NAMALWA (cell line): ENCODE measurements around the gene ZNF20.
A peak's percentile ranks its signal among the peaks of the same experiment; 100 is the strongest.
"Not testable (repeated sequence)": the region's sequence is repeated elsewhere in the genome, so short reads cannot be mapped to it uniquely, and the experiment has no call there.

ENCODE experiments used
- DNase-seq: peaks from one replicate; pipeline ENCODE4 v3.0.0-alpha.2; 2015; ENCODE audit warnings: low spot score

The ZNF20 gene

GRCh38 chr19:12112701-12113100, 27.4 kb downstream of the ZNF20 start:
- no peak for DNase-seq

GRCh38 chr19:12111943-12112637, 28.1 kb downstream of the ZNF20 start:
- DNase-seq = no peak

GRCh38 chr19:12111176-12111575, 29.0 kb downstream of the ZNF20 start:
- no peak for DNase-seq

DNA sequence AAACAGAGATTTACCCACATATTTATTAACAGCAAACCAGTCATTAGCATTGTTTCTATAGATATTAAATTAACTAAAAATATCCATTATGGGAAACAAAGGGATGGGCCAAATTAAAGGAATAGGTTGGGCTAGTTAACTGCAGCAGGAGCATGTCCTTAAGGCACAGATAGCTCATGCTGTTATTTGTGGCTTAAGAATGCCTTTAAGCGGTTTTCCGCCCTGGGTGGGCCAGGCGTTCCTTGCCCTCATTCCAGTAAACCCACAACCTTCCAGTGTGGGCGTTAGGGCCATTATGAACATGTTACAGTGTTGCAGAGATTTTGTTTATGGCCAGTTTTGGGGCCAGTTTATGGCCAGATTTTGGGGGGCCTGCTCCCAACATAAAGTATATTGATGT, 36.2 kb downstream of the ZNF20 start:
- DNase-seq = not testable (repeated sequence)

- DNase-seq = no peak
Measured at GRCh38 chr19:12098040-12098439, 42.1 kb downstream of the ZNF20 start.

DNA sequence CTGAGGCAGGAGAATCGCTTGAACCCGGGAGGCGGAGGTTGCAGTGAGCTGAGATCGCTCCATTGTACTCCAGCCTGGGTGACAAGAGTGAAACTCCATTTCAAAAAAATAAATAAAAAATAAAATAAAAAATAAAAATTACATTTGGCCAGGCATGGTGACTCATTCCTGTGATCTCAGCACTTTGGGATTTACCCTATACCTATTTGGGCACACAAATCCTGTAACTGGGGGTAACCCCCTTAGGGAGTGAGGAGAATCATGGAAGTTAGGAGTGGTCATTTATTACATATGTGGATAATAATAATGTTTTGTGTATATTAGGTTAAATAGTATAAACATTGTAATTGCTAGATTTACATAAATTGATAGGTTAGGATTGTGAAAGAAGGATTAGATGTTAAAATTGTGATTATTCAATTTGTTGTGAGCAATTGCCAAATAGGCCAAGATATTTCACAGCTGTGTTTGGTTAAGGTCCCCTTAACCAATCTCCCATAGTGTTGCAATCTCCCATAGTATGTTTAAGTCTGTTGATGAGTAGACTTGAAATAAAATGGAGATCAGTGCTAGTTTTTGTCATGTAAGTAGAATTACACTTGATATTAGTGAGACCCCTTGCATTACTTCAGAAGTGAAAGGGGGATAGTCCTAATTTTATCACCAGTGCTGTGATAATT, 44.9 kb downstream of the ZNF20 start:
- no peak for DNase-seq

GRCh38 chr19:12093777-12094176, 46.4 kb downstream of the ZNF20 start:
- DNase-seq = no peak

GRCh38 chr19:12092956-12093355, 47.2 kb downstream of the ZNF20 start:
- DNase-seq = no peak

- peak; percentile 65 for DNase-seq
Measured at GRCh38 chr19:12092065-12092867, 47.9 kb downstream of the ZNF20 start.

- peak; percentile 60 for DNase-seq
Measured at GRCh38 chr19:12090807-12091206, 49.3 kb downstream of the ZNF20 start.

DNA sequence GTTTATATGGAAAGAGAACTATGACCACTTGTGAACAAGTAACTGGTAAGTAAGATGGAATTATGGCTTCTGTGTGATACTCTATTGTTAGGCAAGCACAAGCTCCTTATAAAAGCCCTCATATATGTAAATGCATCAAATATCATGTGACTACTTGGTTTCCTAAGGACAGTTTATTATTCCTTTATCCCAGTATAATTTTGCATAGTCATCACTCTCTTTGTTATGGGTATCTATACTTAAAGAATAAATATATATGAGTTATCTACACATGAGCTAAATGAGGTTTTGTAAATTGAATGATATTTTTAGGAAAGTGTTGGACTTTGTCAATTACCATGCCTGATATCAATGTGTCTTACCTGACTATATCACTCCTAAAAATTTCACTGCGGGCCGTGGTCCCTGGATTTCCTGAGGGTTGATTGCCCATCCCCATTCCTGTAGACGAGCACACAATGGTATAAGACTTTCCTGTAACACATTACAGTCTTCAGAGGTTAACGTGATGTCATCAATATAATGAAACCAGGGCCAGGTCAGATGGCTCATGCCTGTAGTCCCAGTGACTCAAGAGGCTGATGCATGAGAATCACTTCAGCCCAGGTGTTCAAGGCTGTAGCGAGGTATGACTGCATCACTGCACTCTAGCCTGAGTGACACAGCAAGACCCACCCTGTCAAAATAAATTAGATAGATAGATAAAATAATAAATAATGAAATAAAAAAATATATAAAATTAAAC, 54.9 kb downstream of the ZNF20 start:
- DNase-seq = no peak

- DNase-seq = not testable (repeated sequence)
Measured at GRCh38 chr19:12083336-12083735, 56.8 kb downstream of the ZNF20 start.
